Gastroesophageal sphincter (tissue), 3 donors: Measurements from ENCODE around the gene FMN2.

Experiments
- EP300 ChIP-seq: sonication (generic); formaldehyde crosslinking; IDR thresholded peaks from one replicate; pipeline ENCODE4 v1.6.1; 2017; ENCODE audit warnings: antibody characterized with exemption, mild to moderate bottlenecking
- POLR2A ChIP-seq, 2 donors: fragments of 450-650 bp; IDR thresholded peaks; one replicate each; pipeline ENCODE4 v1.6.1; 2017; ENCODE audit warnings: antibody characterized with exemption in 2 of 2, mild to moderate bottlenecking in 2 of 2, moderate library complexity in 1 of 2
- POLR2AphosphoS5 ChIP-seq: sonication (generic); formaldehyde crosslinking; IDR thresholded peaks from one replicate; pipeline ENCODE4 v1.6.1; 2017; ENCODE audit warnings: antibody characterized with exemption
- TF ChIP-seq, protein P1 (sequence below), 4 experiments: fragments of 200-600 bp in 2 of 4; fragments of 450-650 bp in 2 of 4; sonication (generic) in 1 of 4; IDR thresholded peaks; one replicate each; pipeline ENCODE4 v1.5.1; 2017 to 2019; ENCODE audit warnings: antibody characterized with exemption in 4 of 4, mild to moderate bottlenecking in 2 of 4, moderate library complexity in 2 of 4

DNA sequence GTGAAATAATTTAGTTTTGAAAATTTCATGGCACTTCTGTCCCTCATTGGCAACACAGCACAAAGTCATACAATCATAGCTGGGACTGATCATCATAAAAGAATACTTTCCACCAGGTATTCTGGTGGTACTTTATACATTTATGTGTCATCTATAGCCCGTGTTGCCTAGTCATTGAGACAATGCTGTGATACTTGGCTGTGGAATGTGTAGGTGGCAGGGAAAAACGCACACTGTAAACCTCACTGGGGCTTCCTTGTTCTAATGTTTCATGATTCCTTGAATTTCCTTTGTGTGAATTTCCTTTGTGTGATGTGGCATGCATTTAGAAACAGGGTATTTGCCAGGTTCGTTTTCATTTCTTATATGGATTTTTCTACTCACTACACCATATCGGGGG, 118.3 kb downstream of the FMN2 start:
- no peak for TF ChIP-seq POLR2AphosphoS5
- TF ChIP-seq, protein P1, sequence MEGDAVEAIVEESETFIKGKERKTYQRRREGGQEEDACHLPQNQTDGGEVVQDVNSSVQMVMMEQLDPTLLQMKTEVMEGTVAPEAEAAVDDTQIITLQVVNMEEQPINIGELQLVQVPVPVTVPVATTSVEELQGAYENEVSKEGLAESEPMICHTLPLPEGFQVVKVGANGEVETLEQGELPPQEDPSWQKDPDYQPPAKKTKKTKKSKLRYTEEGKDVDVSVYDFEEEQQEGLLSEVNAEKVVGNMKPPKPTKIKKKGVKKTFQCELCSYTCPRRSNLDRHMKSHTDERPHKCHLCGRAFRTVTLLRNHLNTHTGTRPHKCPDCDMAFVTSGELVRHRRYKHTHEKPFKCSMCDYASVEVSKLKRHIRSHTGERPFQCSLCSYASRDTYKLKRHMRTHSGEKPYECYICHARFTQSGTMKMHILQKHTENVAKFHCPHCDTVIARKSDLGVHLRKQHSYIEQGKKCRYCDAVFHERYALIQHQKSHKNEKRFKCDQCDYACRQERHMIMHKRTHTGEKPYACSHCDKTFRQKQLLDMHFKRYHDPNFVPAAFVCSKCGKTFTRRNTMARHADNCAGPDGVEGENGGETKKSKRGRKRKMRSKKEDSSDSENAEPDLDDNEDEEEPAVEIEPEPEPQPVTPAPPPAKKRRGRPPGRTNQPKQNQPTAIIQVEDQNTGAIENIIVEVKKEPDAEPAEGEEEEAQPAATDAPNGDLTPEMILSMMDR (IDR thresholded peaks at IDR 0.05): no peak
- no peak for TF ChIP-seq EP300
- no peak for TF ChIP-seq POLR2A (IDR thresholded peaks at IDR 0.05)
